Measurements from ENCODE around the gene NCBP2L. TPM values are rescaled to one million over a fixed set of nuclear protein-coding genes. Genes with fewer than 3 reads are reported as not detected.

NCBP2L gene
- total and polyA plus RNA-seq, 2 donors (not counting 1 experiment from before 2014, with no cell fraction given), result not detected

DNA sequence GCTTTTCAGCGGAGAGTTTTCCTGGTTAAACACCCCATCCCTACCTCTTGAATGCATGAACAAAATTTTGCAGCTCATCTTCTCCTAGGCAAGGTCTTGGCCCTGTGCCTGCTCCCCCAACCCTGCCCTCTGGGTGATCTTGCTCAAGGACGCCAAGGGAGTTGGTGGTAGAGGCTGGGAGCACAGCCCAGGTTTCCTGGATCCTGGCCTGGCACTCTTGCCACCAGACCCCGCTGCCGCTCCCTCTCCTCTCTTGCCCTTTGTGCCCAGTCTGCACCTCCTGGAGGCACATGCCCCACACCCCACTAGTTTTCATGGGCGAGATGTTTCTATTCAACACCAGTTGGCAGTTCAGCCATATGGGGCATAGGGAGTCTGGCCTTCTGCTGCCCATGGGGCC is 39.3 kb upstream of the NCBP2L start:
- peaks cover 5% of the 10 kb centered on the region for H3K27me3 ChIP-seq (ENCODE audit: control insufficient read depth, insufficient read depth, low read length)
- H3K27ac ChIP-seq (ENCODE audit: insufficient read depth, low read length), result no peak overlapping the region
- no peaks in the 10 kb centered on the region for H3K79me2 ChIP-seq (ENCODE audit: control insufficient read depth, insufficient read depth, low read length)
- no peak overlapping the region for H3K4me2 ChIP-seq (ENCODE audit: extremely low read depth, insufficient read depth, low read length)
- H4K20me1 ChIP-seq (ENCODE audit: control insufficient read depth, extremely low read depth, insufficient read depth, low read length), result no peaks in the 10 kb centered on the region
- H3K9me3 ChIP-seq (ENCODE audit: control insufficient read depth, insufficient read depth, low read depth, low read length), result no peaks in the 10 kb centered on the region
- TF ChIP-seq EZH2 (IDR thresholded peaks at IDR 0.05; ENCODE audit: low read length, missing control alignments), result no peak
- peaks cover 4% of the 10 kb centered on the region for H3K4me1 ChIP-seq (ENCODE audit: control insufficient read depth, extremely low read depth, insufficient read depth, low read length)
- H3K9ac ChIP-seq (ENCODE audit: insufficient read depth, low read length), result no peak overlapping the region
- H2AFZ ChIP-seq (ENCODE audit: low read length), result no peak overlapping the region
- no peak overlapping the region for H3K4me3 ChIP-seq (replicated peaks in 1 of 4; ENCODE audit: control extremely low read depth in 1 of 4, insufficient read depth in 1 of 4, low read depth in 3 of 4, low read length in 4 of 4)
- DNase-seq (ENCODE audit: low read depth in 2 of 2), result no peak
- H3K36me3 ChIP-seq (ENCODE audit: control insufficient read depth, insufficient read depth, low read length), result no peaks in the 10 kb centered on the region

DNA sequence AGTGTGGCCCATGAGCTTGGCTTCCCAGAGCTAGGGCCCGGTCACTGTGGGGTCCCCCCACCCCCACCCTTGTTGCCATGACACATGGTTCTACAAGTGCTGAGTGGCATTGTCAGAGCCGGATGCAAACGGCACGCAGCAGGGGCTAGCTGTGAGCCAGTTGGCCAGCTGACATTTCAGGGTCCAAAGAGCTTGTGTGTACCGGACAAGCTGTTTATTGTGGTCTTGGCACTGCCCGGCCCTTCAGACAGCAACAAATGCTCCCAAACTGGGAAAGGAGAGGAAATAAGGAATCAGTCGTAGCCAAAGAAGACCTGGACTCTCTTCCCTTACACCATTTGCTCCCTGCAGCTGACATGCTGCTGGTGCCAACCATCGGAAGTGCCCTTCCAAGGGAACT is 38.8 kb upstream of the NCBP2L start:
- no peak for DNase-seq (ENCODE audit: low read depth in 2 of 2)
- Histone ChIP-seq H3K4me3 (replicated peaks in 1 of 4; ENCODE audit: control extremely low read depth in 1 of 4, insufficient read depth in 1 of 4, low read depth in 3 of 4, low read length in 4 of 4) (no peak overlapping the region), H3K27ac (ENCODE audit: insufficient read depth, low read length) (no peak overlapping the region), H3K79me2 (ENCODE audit: control insufficient read depth, insufficient read depth, low read length) (no peaks in the 10 kb centered on the region), H3K9me3 (ENCODE audit: control insufficient read depth, insufficient read depth, low read depth, low read length) (no peaks in the 10 kb centered on the region), H3K9ac (ENCODE audit: insufficient read depth, low read length) (no peak overlapping the region), H3K4me1 (ENCODE audit: control insufficient read depth, extremely low read depth, insufficient read depth, low read length) (peaks cover 4% of the 10 kb centered on the region), H3K27me3 (ENCODE audit: control insufficient read depth, insufficient read depth, low read length) (peaks cover 5% of the 10 kb centered on the region), H2AFZ (ENCODE audit: low read length) (no peak overlapping the region), H3K4me2 (ENCODE audit: extremely low read depth, insufficient read depth, low read length) (no peak overlapping the region), H4K20me1 (ENCODE audit: control insufficient read depth, extremely low read depth, insufficient read depth, low read length) (no peaks in the 10 kb centered on the region), H3K36me3 (ENCODE audit: control insufficient read depth, insufficient read depth, low read length) (no peaks in the 10 kb centered on the region)
- TF ChIP-seq, protein P1, sequence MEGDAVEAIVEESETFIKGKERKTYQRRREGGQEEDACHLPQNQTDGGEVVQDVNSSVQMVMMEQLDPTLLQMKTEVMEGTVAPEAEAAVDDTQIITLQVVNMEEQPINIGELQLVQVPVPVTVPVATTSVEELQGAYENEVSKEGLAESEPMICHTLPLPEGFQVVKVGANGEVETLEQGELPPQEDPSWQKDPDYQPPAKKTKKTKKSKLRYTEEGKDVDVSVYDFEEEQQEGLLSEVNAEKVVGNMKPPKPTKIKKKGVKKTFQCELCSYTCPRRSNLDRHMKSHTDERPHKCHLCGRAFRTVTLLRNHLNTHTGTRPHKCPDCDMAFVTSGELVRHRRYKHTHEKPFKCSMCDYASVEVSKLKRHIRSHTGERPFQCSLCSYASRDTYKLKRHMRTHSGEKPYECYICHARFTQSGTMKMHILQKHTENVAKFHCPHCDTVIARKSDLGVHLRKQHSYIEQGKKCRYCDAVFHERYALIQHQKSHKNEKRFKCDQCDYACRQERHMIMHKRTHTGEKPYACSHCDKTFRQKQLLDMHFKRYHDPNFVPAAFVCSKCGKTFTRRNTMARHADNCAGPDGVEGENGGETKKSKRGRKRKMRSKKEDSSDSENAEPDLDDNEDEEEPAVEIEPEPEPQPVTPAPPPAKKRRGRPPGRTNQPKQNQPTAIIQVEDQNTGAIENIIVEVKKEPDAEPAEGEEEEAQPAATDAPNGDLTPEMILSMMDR (conservative IDR thresholded peaks at IDR 0.05 in 1 of 2, IDR thresholded peaks at IDR 0.05 in 1 of 2; ENCODE audit: low read depth in 1 of 2, low read length in 2 of 2), result no peak
- TF ChIP-seq EZH2 (IDR thresholded peaks at IDR 0.05; ENCODE audit: low read length, missing control alignments), result no peak

DNA sequence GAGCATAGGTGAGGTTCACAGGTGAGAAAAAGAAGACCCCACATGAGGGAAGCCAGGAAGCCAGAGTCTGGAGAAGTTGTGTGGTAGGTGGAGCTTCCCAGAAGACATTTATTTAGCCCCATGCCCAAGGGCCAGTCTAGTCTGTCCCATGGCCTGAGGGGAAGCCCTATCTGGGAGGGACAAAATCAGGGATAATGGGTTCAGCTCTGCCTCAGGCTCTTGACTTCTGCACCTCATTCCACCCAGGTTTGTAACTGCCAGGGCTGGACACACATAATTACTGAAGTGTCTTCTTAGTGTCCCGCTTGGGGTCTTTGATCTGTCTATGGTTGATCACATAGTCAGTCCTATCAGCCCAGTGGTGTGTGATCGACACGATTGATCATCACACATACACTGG is 38.0 kb upstream of the NCBP2L start:
- Histone ChIP-seq H3K79me2 (ENCODE audit: control insufficient read depth, insufficient read depth, low read length) (no peaks in the 10 kb centered on the region), H2AFZ (ENCODE audit: low read length) (no peak overlapping the region), H3K27ac (ENCODE audit: insufficient read depth, low read length) (no peak overlapping the region), H3K9ac (ENCODE audit: insufficient read depth, low read length) (no peak overlapping the region), H3K4me3 (replicated peaks in 1 of 4; ENCODE audit: control extremely low read depth in 1 of 4, insufficient read depth in 1 of 4, low read depth in 3 of 4, low read length in 4 of 4) (no peak overlapping the region), H3K36me3 (ENCODE audit: control insufficient read depth, insufficient read depth, low read length) (no peaks in the 10 kb centered on the region), H3K27me3 (ENCODE audit: control insufficient read depth, insufficient read depth, low read length) (peaks cover 5% of the 10 kb centered on the region), H3K4me1 (ENCODE audit: control insufficient read depth, extremely low read depth, insufficient read depth, low read length) (peaks cover 4% of the 10 kb centered on the region), H4K20me1 (ENCODE audit: control insufficient read depth, extremely low read depth, insufficient read depth, low read length) (no peaks in the 10 kb centered on the region), H3K9me3 (ENCODE audit: control insufficient read depth, insufficient read depth, low read depth, low read length) (no peaks in the 10 kb centered on the region), H3K4me2 (ENCODE audit: extremely low read depth, insufficient read depth, low read length) (no peak overlapping the region)
- no peak for TF ChIP-seq EZH2 (IDR thresholded peaks at IDR 0.05; ENCODE audit: low read length, missing control alignments)
- TF ChIP-seq, protein P1 (conservative IDR thresholded peaks at IDR 0.05 in 1 of 2, IDR thresholded peaks at IDR 0.05 in 1 of 2; ENCODE audit: low read depth in 1 of 2, low read length in 2 of 2), result no peak
- DNase-seq (ENCODE audit: low read depth in 2 of 2), result no peak
